H1 (cell line): ENCODE measurements around the gene NUP210. TPM values are rescaled to one million over a fixed set of nuclear protein-coding genes. Genes with fewer than 3 reads are reported as not detected.

ENCODE experiments used
- CTCF ChIA-PET: fragments of 300-600 bp; sonication (Branson Sonifier 250); formaldehyde crosslinking; loops from one replicate; lab custom pipeline; 2021; ENCODE audit not compliant: partially characterized antibody; lab: Charles Lee
- POLR2A ChIA-PET: fragments of 300-600 bp; sonication (Branson Sonifier 250); formaldehyde crosslinking; loops from one replicate; lab custom pipeline; 2021; ENCODE audit warnings: inconsistent platforms; ENCODE audit not compliant: partially characterized antibody; lab: Charles Lee
- DNase-seq, 2 experiments: peaks; one replicate each; pipeline versions ENCODE4 v3.0.0 to v3.0.0-alpha.2; 2010 to 2022; ENCODE audit warnings: low spot score in 2 of 2, low read depth in 1 of 2, mixed read lengths in 1 of 2
- FAIRE-seq: peaks from 2 replicates; lab custom pipeline; 2011; peaks lifted over from hg19 to GRCh38; lab: Jason Lieb, UNC
- H2AFZ ChIP-seq: 2 replicates; pipeline ENCODE4 v1.8.1; 2012; ENCODE audit warnings: low read length, inconsistent platforms
- H2AK5ac ChIP-seq: 2 replicates; pipeline ENCODE4 v1.6.1; 2013; ENCODE audit warnings: low read depth, low read length
- H2BK120ac ChIP-seq: replicated peaks from 2 replicates; pipeline ENCODE3; 2013; ENCODE audit warnings: low read depth, low read length, inconsistent platforms
- H2BK12ac ChIP-seq: 2 replicates; pipeline ENCODE4 v1.6.1; 2013; ENCODE audit warnings: low read depth, low read length
- H2BK15ac ChIP-seq: 2 replicates; pipeline ENCODE4 v1.6.1; 2013; ENCODE audit warnings: low read length
- H2BK20ac ChIP-seq: 2 replicates; pipeline ENCODE4 v1.6.1; 2013; ENCODE audit warnings: low read length
- H2BK5ac ChIP-seq: 2 replicates; pipeline ENCODE4 v1.6.1; 2013; ENCODE audit warnings: low read depth, low read length
- H3K14ac ChIP-seq: 2 replicates; pipeline ENCODE4 v1.6.1; 2013; ENCODE audit warnings: inconsistent platforms; ENCODE audit not compliant: insufficient read length
- H3K18ac ChIP-seq: 2 replicates; pipeline ENCODE4 v1.6.1; 2013; ENCODE audit warnings: low read length; ENCODE audit errors: extremely low read depth
- H3K23ac ChIP-seq: 2 replicates; pipeline ENCODE4 v1.6.1; 2013; ENCODE audit warnings: inconsistent platforms; ENCODE audit not compliant: insufficient read length
- H3K23me2 ChIP-seq: 2 replicates; pipeline ENCODE4 v1.6.1; 2013; ENCODE audit warnings: low read depth, low read length
- H3K27ac ChIP-seq: 2 replicates; pipeline ENCODE4 v1.6.1; 2011; ENCODE audit warnings: low read depth, low read length, inconsistent platforms
- H3K27me3 ChIP-seq, 4 experiments: replicated peaks in 1 of 4; 1 replicate in 1 of 4; 2 replicates in 3 of 4; pipeline versions ENCODE4 v1.6.1 to v1.8.1; 2011 to 2013; ENCODE audit warnings: low read length in 3 of 4, mild to moderate bottlenecking in 3 of 4, inconsistent platforms in 2 of 4, mixed read lengths in 2 of 4, moderate library complexity in 1 of 4; ENCODE audit not compliant: control insufficient read depth in 3 of 4, insufficient read depth in 3 of 4; ENCODE audit errors: extremely low read depth in 1 of 4
- H3K36me3 ChIP-seq, 4 experiments: 2 replicates each; pipeline versions ENCODE4 v1.6.1 to v1.8.1; 2011 to 2013; ENCODE audit warnings: mild to moderate bottlenecking in 4 of 4, low read length in 3 of 4, moderate library complexity in 2 of 4, control low read depth in 1 of 4, inconsistent platforms in 1 of 4; ENCODE audit not compliant: insufficient read depth in 4 of 4, control insufficient read depth in 2 of 4
- H3K4ac ChIP-seq: replicated peaks from 2 replicates; pipeline ENCODE3; 2013; ENCODE audit warnings: low read length, low read depth, mixed read lengths, inconsistent platforms; ENCODE audit not compliant: insufficient read length
- H3K4me1 ChIP-seq, 4 experiments: replicated peaks in 1 of 4; 1 replicate in 1 of 4; 2 replicates in 3 of 4; pipeline versions ENCODE4 v1.6.1 to v1.8.1; 2011 to 2013; ENCODE audit warnings: low read length in 3 of 4, inconsistent platforms in 2 of 4, mixed read lengths in 1 of 4; ENCODE audit not compliant: insufficient read depth in 4 of 4, control insufficient read depth in 3 of 4
- H3K4me2 ChIP-seq, 2 experiments: 2 replicates each; pipeline versions ENCODE4 v1.6.1 to v1.8.1; 2011 to 2013; ENCODE audit warnings: low read depth in 2 of 2, low read length in 2 of 2, control low read depth in 1 of 2, inconsistent platforms in 1 of 2, mild to moderate bottlenecking in 1 of 2; ENCODE audit not compliant: insufficient read depth in 1 of 2
- H3K4me3 ChIP-seq, 4 experiments: fragments of 200-600, 300-600 bp in 1 of 4; sonication (generic), shearing (Covaris generic), sonication (Bioruptor Twin) in 1 of 4; 2 replicates each; pipeline versions ENCODE4 v1.5.1 to v1.8.1; 2011 to 2016; ENCODE audit warnings: low read length in 4 of 4, low read depth in 3 of 4, control low read depth in 2 of 4, inconsistent platforms in 2 of 4, mild to moderate bottlenecking in 2 of 4, mixed read lengths in 1 of 4, moderate library complexity in 1 of 4; ENCODE audit not compliant: insufficient read depth in 2 of 4; ENCODE audit errors: extremely low read depth in 1 of 4
- H3K56ac ChIP-seq: replicated peaks from 2 replicates; pipeline ENCODE3; 2013; ENCODE audit warnings: low read depth, mild to moderate bottlenecking, mixed read lengths, low read length, inconsistent platforms; ENCODE audit not compliant: insufficient read length
- H3K79me1 ChIP-seq: 2 replicates; pipeline ENCODE4 v1.6.1; 2013; ENCODE audit warnings: low read depth, low read length, control low read depth
- H3K79me2 ChIP-seq, 2 experiments: 2 replicates each; pipeline versions ENCODE4 v1.6.1 to v1.8.1; 2012 to 2013; ENCODE audit warnings: low read length in 2 of 2, mild to moderate bottlenecking in 2 of 2, inconsistent platforms in 1 of 2; ENCODE audit not compliant: insufficient read depth in 2 of 2, control insufficient read depth in 1 of 2
- H3K9ac ChIP-seq, 4 experiments: replicated peaks in 1 of 4; 1 replicate in 1 of 4; 2 replicates in 3 of 4; pipeline versions ENCODE4 v1.6.1 to v1.8.1; 2011 to 2013; ENCODE audit warnings: low read depth in 3 of 4, low read length in 3 of 4, control low read depth in 2 of 4, mild to moderate bottlenecking in 2 of 4, moderate library complexity in 2 of 4, inconsistent platforms in 1 of 4; ENCODE audit errors: extremely low read depth in 1 of 4
- H3K9me3 ChIP-seq, 2 experiments: 2 replicates each; pipeline versions ENCODE4 v1.6.1 to v1.8.1; 2012 to 2013; ENCODE audit warnings: mild to moderate bottlenecking in 2 of 2, moderate library complexity in 2 of 2, control low read depth in 1 of 2, inconsistent platforms in 1 of 2, low read depth in 1 of 2, low read length in 1 of 2, mixed read lengths in 1 of 2; ENCODE audit not compliant: insufficient read depth in 2 of 2
- H4K20me1 ChIP-seq, 2 experiments: replicated peaks in 1 of 2; 2 replicates each; pipeline versions ENCODE3 to v1.8.1; 2011 to 2013; ENCODE audit warnings: inconsistent platforms in 2 of 2, low read length in 2 of 2, mild to moderate bottlenecking in 1 of 2; ENCODE audit not compliant: insufficient read depth in 2 of 2, control insufficient read depth in 1 of 2
- H4K5ac ChIP-seq: 2 replicates; pipeline ENCODE4 v1.6.1; 2013; ENCODE audit warnings: low read length, low read depth, mixed read lengths, inconsistent platforms; ENCODE audit not compliant: insufficient read length
- H4K8ac ChIP-seq: 2 replicates; pipeline ENCODE4 v1.8.0; 2013; ENCODE audit warnings: mild to moderate bottlenecking, moderate library complexity, low read length, inconsistent platforms; ENCODE audit not compliant: insufficient read depth; ENCODE audit errors: extremely low read depth
- H4K91ac ChIP-seq: replicated peaks from 2 replicates; pipeline ENCODE3; 2013; ENCODE audit warnings: low read length, mixed read lengths, inconsistent platforms; ENCODE audit not compliant: insufficient read length
- WGBS, 2 experiments: shearing (Covaris generic) in 1 of 2; methylation state at CpG; one replicate each; pipeline versions ENCODE4 v1.1.6 to v1.1.7; 2013 to 2015; ENCODE audit warnings: low lambda C conversion rate in 2 of 2, mixed read lengths in 2 of 2, inconsistent platforms in 1 of 2, low coverage in 1 of 2, missing lambda C conversion rate in 1 of 2; ENCODE audit not compliant: insufficient replicate concordance in 2 of 2, insufficient coverage in 1 of 2, insufficient read length in 1 of 2; ENCODE audit errors: extremely low coverage in 1 of 2, missing lambda C conversion rate in 1 of 2; 5-methylcytosine and 5-hydroxymethylcytosine counted together
- polyA plus RNA-seq, 7 experiments: library from polyadenylated mRNA; depleted of rRNA in 3 of 7; stranded (reverse) in 5 of 7; unstranded in 2 of 7; fragments of >200 nt in 5 of 7; fragments of 200-250 nt in 2 of 7; gene quantifications; 1 replicate in 5 of 7; 2 replicates in 1 of 7; 4 replicates in 1 of 7; pipeline versions ENCODE4 v1.2.1 to v1.2.3, GENCODE V29; 2011 to 2013; ENCODE audit warnings: missing spikeins in 2 of 7, mixed read lengths in 2 of 7
- total RNA-seq: library from RNA; stranded (reverse); fragmentation: NEBNext Ultra II Directional; extraction: Animal tissue kit (Norgen Biotek cat#: 25700); gene quantifications from 2 replicates; pipeline ENCODE4 v1.2.1, GENCODE V29; 2021

Gene NUP210
- total and polyA plus RNA-seq, 2 of the 8 experiments (the other 6 are each of a cell fraction or from before 2014, with no cell fraction given), result 51.0 to 53.7 TPM

DNA sequence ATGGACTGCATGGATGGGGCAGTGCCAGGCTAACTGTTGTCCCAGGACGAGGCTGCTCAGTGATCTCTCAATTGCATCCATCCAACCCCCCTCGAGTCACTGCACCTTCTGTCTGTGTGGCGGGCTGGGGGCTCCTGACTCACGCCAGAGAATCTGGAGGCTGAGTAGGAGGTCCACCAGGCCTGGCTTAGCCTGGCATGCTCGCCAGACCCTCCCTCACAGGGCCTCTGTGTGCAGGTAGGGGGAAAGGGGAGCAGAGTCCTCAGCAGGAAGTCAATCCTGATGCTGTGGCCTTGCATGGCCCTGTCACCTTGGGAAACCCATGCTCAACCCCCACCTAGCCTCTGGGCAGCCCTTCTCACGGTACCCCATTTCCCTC lies 140.6 kb downstream of the NUP210 start:
- Histone ChIP-seq H3K56ac (no peak overlapping the region), H2BK15ac (0 out of 2 replicates have a peak overlapping the region, but pooled peaks have one; percentile 72), H3K27ac (no peak overlapping the region), H3K23me2 (peaks cover 10% of the 10 kb centered on the region; the same call in 1 of the 2 replicates), H2BK120ac (no peak overlapping the region), H2BK12ac (no peak overlapping the region), H3K23ac (no peak overlapping the region), H3K36me3 (no peaks in the 10 kb centered on the region), H4K8ac (no peak overlapping the region), H4K91ac (no peak overlapping the region), H2AK5ac (no peak overlapping the region), H3K4me3 (no peak overlapping the region), H3K79me2 (no peaks in the 10 kb centered on the region), H4K5ac (no peak overlapping the region), H4K20me1 (peaks cover 0 to 5% of the 10 kb centered on the region in 2 experiments), H3K18ac (no peak overlapping the region), H3K4ac (no peak overlapping the region), H2BK20ac (no peak overlapping the region), H3K4me1 (peaks cover 0 to 11% (median 6%) of the 10 kb centered on the region in 4 experiments; a peak in 5 of 7 replicates), H3K9me3 (peaks cover 4% of the 10 kb centered on the region in 2 experiments; a peak in 2 of 4 replicates), H2AFZ (no peak overlapping the region), H3K27me3 (peaks cover 7 to 26% (median 19%) of the 10 kb centered on the region in 4 experiments), H3K14ac (no peak overlapping the region), H3K9ac (no peak overlapping the region), H3K4me2 (no peak overlapping the region), H2BK5ac (no peak overlapping the region), H3K79me1 (no peaks in the 10 kb centered on the region)
- DNase-seq (no peak), FAIRE-seq (no peak)
- WGBS, 2 experiments, result 81% methylated on average over 6 of the region's 6 CpGs; no CpG with 5 or more reads in 1 of the 2 experiments
- ChIA-PET POLR2A (no interaction called here), CTCF (interaction anchor here (1.0 kb wide), 1 partner anchor 18 kb away, joined by 3 read pairs; no protein-coding TSS in a partner anchor)
